Astrocyte (in vitro differentiated cells and primary cell): ENCODE measurements around the gene REPS1. TPM values are rescaled to one million over a fixed set of nuclear protein-coding genes. Genes with fewer than 3 reads are reported as not detected.
A peak's percentile ranks its signal among the peaks of the same experiment; 100 is the strongest.

ENCODE experiments used
- DNase-seq: peaks from one replicate; pipeline ENCODE4 v3.0.0-alpha.2; 2010; ENCODE audit warnings: low read depth
- FAIRE-seq: peaks from 2 replicates; lab custom pipeline; 2011; peaks lifted over from hg19 to GRCh38; lab: Jason Lieb, UNC
- H2AFZ ChIP-seq: 2 replicates; pipeline ENCODE4 v1.6.0; 2012; ENCODE audit warnings: low read depth, low read length, inconsistent platforms
- H3K27ac ChIP-seq: 2 replicates; pipeline ENCODE4 v1.5.1; 2011; ENCODE audit warnings: low read depth, low read length, inconsistent platforms
- H3K27me3 ChIP-seq: 2 replicates; pipeline ENCODE4 v1.6.0; 2011; ENCODE audit warnings: low read length, inconsistent platforms; ENCODE audit not compliant: insufficient read depth
- H3K36me3 ChIP-seq: 2 replicates; pipeline ENCODE4 v1.5.1; 2011; ENCODE audit warnings: low read length, inconsistent platforms; ENCODE audit not compliant: insufficient read depth
- H3K4me1 ChIP-seq: 2 replicates; pipeline ENCODE4 v1.5.1; 2011; ENCODE audit warnings: low read length, inconsistent platforms; ENCODE audit not compliant: insufficient read depth
- H3K4me2 ChIP-seq: 2 replicates; pipeline ENCODE4 v1.6.0; 2012; ENCODE audit warnings: low read length, inconsistent platforms
- H3K4me3 ChIP-seq: 2 replicates; pipeline ENCODE4 v1.5.1; 2011; ENCODE audit warnings: low read depth, mild to moderate bottlenecking, low read length, inconsistent platforms; ENCODE audit not compliant: insufficient read depth
- H3K79me2 ChIP-seq: 2 replicates; pipeline ENCODE4 v1.6.0; 2012; ENCODE audit warnings: mild to moderate bottlenecking, low read length, inconsistent platforms; ENCODE audit not compliant: insufficient read depth
- H3K9ac ChIP-seq: 2 replicates; pipeline ENCODE4 v1.6.0; 2012; ENCODE audit warnings: mild to moderate bottlenecking, low read length, inconsistent platforms
- H3K9me3 ChIP-seq: 2 replicates; pipeline ENCODE4 v1.5.1; 2012; ENCODE audit warnings: low read depth, mild to moderate bottlenecking, low read length, inconsistent platforms; ENCODE audit not compliant: insufficient read depth
- H4K20me1 ChIP-seq: 2 replicates; pipeline ENCODE4 v1.6.0; 2012; ENCODE audit warnings: low read length, inconsistent platforms; ENCODE audit not compliant: insufficient read depth
- H3K27ac Mint-ChIP-seq: one replicate; pipeline ENCODE4 v1.8.0; 2021; ENCODE audit warnings: mild to moderate bottlenecking, mixed read lengths; ENCODE audit not compliant: unreplicated experiment
- H3K27me3 Mint-ChIP-seq: one replicate; pipeline ENCODE4 v1.8.0; 2021; ENCODE audit warnings: low read depth, mixed read lengths; ENCODE audit not compliant: unreplicated experiment
- H3K36me3 Mint-ChIP-seq: one replicate; pipeline ENCODE4 v1.8.0; 2021; ENCODE audit warnings: low read depth, mixed read lengths; ENCODE audit not compliant: unreplicated experiment
- H3K4me1 Mint-ChIP-seq: one replicate; pipeline ENCODE4 v1.8.0; 2021; ENCODE audit warnings: low read depth, mixed read lengths; ENCODE audit not compliant: unreplicated experiment
- H3K4me3 Mint-ChIP-seq: one replicate; pipeline ENCODE4 v1.8.0; 2021; ENCODE audit warnings: mild to moderate bottlenecking, moderate library complexity, mixed read lengths; ENCODE audit not compliant: unreplicated experiment
- H3K9me3 Mint-ChIP-seq: one replicate; pipeline ENCODE4 v1.8.0; 2021; ENCODE audit warnings: mild to moderate bottlenecking, mixed read lengths; ENCODE audit not compliant: unreplicated experiment
- CTCF ChIP-seq: IDR thresholded peaks from 2 replicates; pipeline ENCODE4 v1.5.1; 2011; ENCODE audit warnings: low read depth, mild to moderate bottlenecking, inconsistent platforms, low read length, moderate library complexity; ENCODE audit not compliant: insufficient read depth
- EZH2 ChIP-seq: IDR thresholded peaks from 2 replicates; pipeline ENCODE4 v1.6.1; 2012; ENCODE audit warnings: mild to moderate bottlenecking, low read length, inconsistent platforms; ENCODE audit not compliant: insufficient read depth
- total RNA-seq: library from RNA; stranded (reverse); gene quantifications from 2 replicates; pipeline ENCODE4 v1.2.1, GENCODE V29; 2021

REPS1 gene
- total RNA-seq, 1 donor from 2014 or later, result 39.1 TPM

DNA sequence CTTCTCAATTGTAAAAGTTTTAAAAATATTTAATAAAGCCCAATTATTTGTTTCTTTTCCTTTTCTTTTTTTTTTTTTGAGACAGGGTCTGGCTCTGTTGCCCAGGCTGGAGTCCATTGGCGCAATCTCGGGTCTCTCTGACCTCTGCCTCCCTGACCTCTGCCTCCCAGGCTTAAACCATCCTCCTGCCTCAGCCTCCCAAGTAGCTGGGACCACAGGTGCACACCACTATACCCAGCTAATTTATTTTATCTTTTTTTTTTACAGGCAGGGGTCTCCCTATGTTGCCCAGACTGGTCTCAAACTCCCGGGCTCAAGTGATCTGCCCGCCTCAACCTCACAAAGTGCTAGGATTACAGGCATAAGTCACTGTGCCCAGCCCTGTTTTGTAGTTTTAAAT is 9.8 kb downstream of the REPS1 start:
- no peak overlapping the region for H2AFZ ChIP-seq
- no peak overlapping the region for H3K9ac ChIP-seq
- peaks cover 15% of the 10 kb centered on the region for H3K4me1 ChIP-seq
- DNase-seq, result no peak
- FAIRE-seq, result no peak
- TF ChIP-seq CTCF (no peak), EZH2 (no peak)
- H3K4me3 ChIP-seq, result no peak overlapping the region
- no peak overlapping the region for H3K27ac ChIP-seq
- no peaks in the 10 kb centered on the region for H3K9me3 ChIP-seq
- no peak overlapping the region for H3K4me3 Mint-ChIP-seq
- peaks cover 99% of the 10 kb centered on the region for H3K79me2 ChIP-seq
- peaks cover 26% of the 10 kb centered on the region for H4K20me1 ChIP-seq
- no peaks in the 10 kb centered on the region for H3K9me3 Mint-ChIP-seq
- H3K27me3 ChIP-seq, result no peaks in the 10 kb centered on the region
- H3K4me1 Mint-ChIP-seq, result peaks cover 27% of the 10 kb centered on the region
- H3K36me3 Mint-ChIP-seq, result peaks cover 3% of the 10 kb centered on the region
- H3K36me3 ChIP-seq, result no peaks in the 10 kb centered on the region
- no peak overlapping the region for H3K4me2 ChIP-seq
- H3K27ac Mint-ChIP-seq, result no peak overlapping the region
- H3K27me3 Mint-ChIP-seq, result no peaks in the 10 kb centered on the region

- DNase-seq (no peak), FAIRE-seq (peak; percentile 5)
- H3K9me3 Mint-ChIP-seq, result no peaks in the 10 kb centered on the region
- Histone ChIP-seq H3K79me2 (peaks cover 98% of the 10 kb centered on the region), H4K20me1 (peaks cover 26% of the 10 kb centered on the region), H3K4me2 (no peak overlapping the region), H2AFZ (no peak overlapping the region), H3K9ac (no peak overlapping the region), H3K4me1 (peaks cover 20% of the 10 kb centered on the region), H3K36me3 (no peaks in the 10 kb centered on the region), H3K27ac (no peak overlapping the region), H3K27me3 (no peaks in the 10 kb centered on the region), H3K4me3 (no peak overlapping the region), H3K9me3 (no peaks in the 10 kb centered on the region)
- TF ChIP-seq CTCF, result no peak
- no peak for TF ChIP-seq EZH2
- H3K4me3 Mint-ChIP-seq, result no peak overlapping the region
- H3K27ac Mint-ChIP-seq, result no peak overlapping the region
- H3K27me3 Mint-ChIP-seq, result no peaks in the 10 kb centered on the region
- peaks cover 32% of the 10 kb centered on the region for H3K4me1 Mint-ChIP-seq
- H3K36me3 Mint-ChIP-seq, result peaks cover 3% of the 10 kb centered on the region
Measured at GRCh38 chr6:138977646-138978167, 10.3 kb downstream of the REPS1 start.

- TF ChIP-seq CTCF, result no peak
- no peak for TF ChIP-seq EZH2
- H3K9me3 ChIP-seq, result no peaks in the 10 kb centered on the region
- DNase-seq, result no peak
- H3K36me3 ChIP-seq, result no peaks in the 10 kb centered on the region
- no peak overlapping the region for H2AFZ ChIP-seq
- no peak overlapping the region for H3K9ac ChIP-seq
- Mint-ChIP-seq H3K36me3 (peaks cover 3% of the 10 kb centered on the region), H3K9me3 (no peaks in the 10 kb centered on the region), H3K4me1 (peaks cover 32% of the 10 kb centered on the region), H3K4me3 (no peak overlapping the region), H3K27ac (no peak overlapping the region), H3K27me3 (no peaks in the 10 kb centered on the region)
- H3K4me1 ChIP-seq, result peaks cover 25% of the 10 kb centered on the region
- H3K27me3 ChIP-seq, result no peaks in the 10 kb centered on the region
- no peak overlapping the region for H3K4me2 ChIP-seq
- H4K20me1 ChIP-seq, result peaks cover 26% of the 10 kb centered on the region
- H3K79me2 ChIP-seq, result peaks cover 98% of the 10 kb centered on the region
- no peak overlapping the region for H3K27ac ChIP-seq
- no peak overlapping the region for H3K4me3 ChIP-seq
- no peak for FAIRE-seq
Measured at GRCh38 chr6:138977242-138977641, 10.8 kb downstream of the REPS1 start.
